ENCODE data around the gene SNCAIP. TPM values are rescaled to one million over a fixed set of nuclear protein-coding genes. Genes with fewer than 3 reads are reported as not detected.

SNCAIP gene
- total RNA-seq, 1 experiment from 2014 or later: 3.0 TPM

DNA sequence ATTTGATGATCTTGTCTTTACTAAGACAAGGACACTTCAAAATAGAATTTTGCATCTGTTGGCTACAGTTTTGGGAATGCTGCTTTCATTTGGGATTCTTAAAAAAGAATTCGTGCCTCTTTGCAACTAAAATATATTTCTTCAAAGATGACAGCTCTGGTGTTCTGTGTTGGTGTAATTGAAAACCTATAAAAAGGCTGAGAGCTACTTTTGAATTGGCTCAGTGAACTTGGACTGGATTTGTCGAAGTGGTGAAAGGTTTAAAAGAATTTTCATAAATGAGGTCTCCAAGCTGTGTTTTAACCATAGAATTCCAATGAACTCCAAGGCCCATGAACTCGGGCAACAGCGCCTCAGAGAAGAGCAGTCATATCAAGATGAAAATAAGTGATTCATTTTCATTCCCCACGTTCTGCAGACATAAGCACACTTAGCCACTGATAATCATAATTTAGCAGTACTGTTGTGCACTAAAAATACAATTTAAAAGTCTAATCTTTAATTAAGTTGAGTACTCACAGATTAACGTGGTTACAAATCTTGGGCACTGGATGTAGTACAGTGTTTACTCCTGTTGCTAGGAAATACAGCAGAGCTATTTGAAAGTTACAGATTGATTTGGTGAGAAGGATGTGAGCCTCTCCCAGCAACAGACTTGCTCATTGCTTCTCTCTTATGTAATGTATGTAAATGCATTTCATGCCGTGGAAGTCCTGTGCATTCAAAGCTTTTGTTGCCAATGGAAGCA, 10.9 kb downstream of the SNCAIP start:
- no peak overlapping the region for H4K91ac ChIP-seq (ENCODE audit: insufficient read length, low read depth, low read length)
- no peak overlapping the region for H2BK12ac ChIP-seq (ENCODE audit: insufficient read length, low read depth, low read length)
- no peak overlapping the region for H3K9ac ChIP-seq (ENCODE audit: extremely low read depth, insufficient read length, low read length)
- no peak overlapping the region for H2BK20ac ChIP-seq (ENCODE audit: low read depth, low read length, poor library complexity, severe bottlenecking)
- H4K8ac ChIP-seq (replicated peaks; ENCODE audit: insufficient read length, low read depth, low read length): no peak overlapping the region
- no peak overlapping the region for H3T11ph ChIP-seq (ENCODE audit: low read length)
- no peak overlapping the region for H3K18ac ChIP-seq (ENCODE audit: insufficient read length, low read depth, low read length)
- H2BK15ac ChIP-seq (ENCODE audit: low read depth, low read length): no peak overlapping the region
- WGBS (ENCODE audit: extremely low coverage, insufficient read length, low lambda C conversion rate): no CpG with 5 or more reads among the region's 7 CpGs
- H3K4ac ChIP-seq (ENCODE audit: low read depth, low read length): no peak overlapping the region
- Mint-ChIP-seq H3K4me3 (no peak overlapping the region), H3K4me1 (peaks cover 7 to 13% of the 10 kb centered on the region in 2 experiments), H3K27ac (peak overlapping the region in 1 of 3 experiments; percentile 59; a peak in 1 of 7 replicates), H3K9me3 (no peaks in the 10 kb centered on the region), H3K36me3 (ENCODE audit: insufficient read depth in 1 of 3, low read depth in 3 of 3) (no peaks in the 10 kb centered on the region), H3K27me3 (ENCODE audit: low read depth) (no peaks in the 10 kb centered on the region)
- H3K56ac ChIP-seq (ENCODE audit: insufficient read length, low read depth, low read length): no peak overlapping the region
- no peak overlapping the region for H3K4me2 ChIP-seq (ENCODE audit: insufficient read depth, insufficient read length, low read length)
- TF ChIP-seq, protein P1, sequence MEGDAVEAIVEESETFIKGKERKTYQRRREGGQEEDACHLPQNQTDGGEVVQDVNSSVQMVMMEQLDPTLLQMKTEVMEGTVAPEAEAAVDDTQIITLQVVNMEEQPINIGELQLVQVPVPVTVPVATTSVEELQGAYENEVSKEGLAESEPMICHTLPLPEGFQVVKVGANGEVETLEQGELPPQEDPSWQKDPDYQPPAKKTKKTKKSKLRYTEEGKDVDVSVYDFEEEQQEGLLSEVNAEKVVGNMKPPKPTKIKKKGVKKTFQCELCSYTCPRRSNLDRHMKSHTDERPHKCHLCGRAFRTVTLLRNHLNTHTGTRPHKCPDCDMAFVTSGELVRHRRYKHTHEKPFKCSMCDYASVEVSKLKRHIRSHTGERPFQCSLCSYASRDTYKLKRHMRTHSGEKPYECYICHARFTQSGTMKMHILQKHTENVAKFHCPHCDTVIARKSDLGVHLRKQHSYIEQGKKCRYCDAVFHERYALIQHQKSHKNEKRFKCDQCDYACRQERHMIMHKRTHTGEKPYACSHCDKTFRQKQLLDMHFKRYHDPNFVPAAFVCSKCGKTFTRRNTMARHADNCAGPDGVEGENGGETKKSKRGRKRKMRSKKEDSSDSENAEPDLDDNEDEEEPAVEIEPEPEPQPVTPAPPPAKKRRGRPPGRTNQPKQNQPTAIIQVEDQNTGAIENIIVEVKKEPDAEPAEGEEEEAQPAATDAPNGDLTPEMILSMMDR (conservative IDR thresholded peaks at IDR 0.05): no peak
- no peak overlapping the region for H4K5ac ChIP-seq (ENCODE audit: insufficient read length, low read depth, low read length)
- DNase-seq: no peak
- H3K79me1 ChIP-seq (ENCODE audit: insufficient read depth, low read depth, low read length, poor library complexity, severe bottlenecking): no peaks in the 10 kb centered on the region
- H3K23ac ChIP-seq (ENCODE audit: insufficient read length, low read depth, low read length): no peak overlapping the region
- no peak overlapping the region for H3K14ac ChIP-seq (ENCODE audit: insufficient read depth, low read length)
- H2BK120ac ChIP-seq (ENCODE audit: low read depth, low read length, poor library complexity, severe bottlenecking): no peak overlapping the region
- no peaks in the 10 kb centered on the region for H3K79me2 ChIP-seq (ENCODE audit: insufficient read depth, low read length)
- no peak overlapping the region for H2BK5ac ChIP-seq (ENCODE audit: insufficient read length, low read length)
- H3K23me2 ChIP-seq (ENCODE audit: insufficient read length, low read depth, low read length, poor library complexity, severe bottlenecking): no peaks in the 10 kb centered on the region
- H3K27ac ChIP-seq (ENCODE audit: insufficient read length, low read depth, low read length): no peak overlapping the region
- H2AFZ ChIP-seq (ENCODE audit: low read length): no peak overlapping the region
- no peaks in the 10 kb centered on the region for H3K27me3 ChIP-seq (ENCODE audit: insufficient read depth, low read length)
- peaks cover 2% of the 10 kb centered on the region; the same call in 1 of the 2 replicates for H3K4me1 ChIP-seq (ENCODE audit: insufficient read depth, low read length)
- no peaks in the 10 kb centered on the region for H3K9me3 ChIP-seq (ENCODE audit: control insufficient read depth, low read depth, low read length)
- H2AK5ac ChIP-seq (ENCODE audit: insufficient read length, low read length): no peak overlapping the region
- H4K20me1 ChIP-seq (ENCODE audit: control insufficient read depth, insufficient read depth, insufficient read length): no peaks in the 10 kb centered on the region
